OCI-LY7 (cell line): ENCODE results near the gene CUX1. TPM values are rescaled to one million over a fixed set of nuclear protein-coding genes. Genes with fewer than 3 reads are reported as not detected.
A peak's percentile ranks its signal among the peaks of the same experiment; 100 is the strongest.

ENCODE experiments used
- BruUV-seq: library from RNA; stranded (reverse); fragments of 400-500 nt; replicated peaks from 2 replicates; lab custom pipeline; 2021; lab: Mats Ljungman, UMichigan
- CTCF ChIA-PET: fragments of 300-600 bp; sonication (Branson Sonifier 250); formaldehyde crosslinking; loops from one replicate; lab custom pipeline; 2022; ENCODE audit warnings: antibody characterized with exemption; ENCODE audit not compliant: unreplicated experiment; lab: Charles Lee
- POLR2A ChIA-PET: fragments of 300-600 bp; sonication (Branson Sonifier 250); formaldehyde crosslinking; loops from one replicate; lab custom pipeline; 2022; ENCODE audit warnings: antibody characterized with exemption; lab: Charles Lee
- DNase-seq: peaks from one replicate; pipeline ENCODE4 v3.0.0-alpha.2; 2015; ENCODE audit warnings: low spot score
- H2AFZ ChIP-seq: fragments of 200-600 bp; sonication (generic), shearing (Covaris generic); 2 replicates; pipeline ENCODE4 v1.6.1; 2014; ENCODE audit warnings: mild to moderate bottlenecking, antibody characterized with exemption, low read length, moderate library complexity
- H3K27ac ChIP-seq: fragments of 200-600 bp; sonication (generic); 2 replicates; pipeline ENCODE4 v1.5.1; 2014; ENCODE audit warnings: mixed run types, low read depth, mild to moderate bottlenecking, moderate library complexity, low read length, inconsistent platforms; ENCODE audit not compliant: poor library complexity, severe bottlenecking
- H3K36me3 ChIP-seq: fragments of 200-600 bp; sonication (generic); 2 replicates; pipeline ENCODE4 v1.6.1; 2014; ENCODE audit warnings: mild to moderate bottlenecking, antibody characterized with exemption, low read length, moderate library complexity, mixed read lengths; ENCODE audit not compliant: insufficient read depth
- H3K4me1 ChIP-seq: fragments of 200-600 bp; sonication (generic); 2 replicates; pipeline ENCODE4 v1.5.1; 2014; ENCODE audit warnings: mild to moderate bottlenecking, low read length; ENCODE audit not compliant: insufficient read depth, poor library complexity, severe bottlenecking
- H3K4me2 ChIP-seq: fragments of 200-600 bp; sonication (generic); 2 replicates; pipeline ENCODE4 v1.6.1; 2014; ENCODE audit warnings: mild to moderate bottlenecking, low read length
- H3K4me3 ChIP-seq: fragments of 200-600 bp; sonication (generic); 2 replicates; pipeline ENCODE4 v1.5.1; 2014; ENCODE audit warnings: mild to moderate bottlenecking, low read depth, low read length; ENCODE audit not compliant: poor library complexity, severe bottlenecking
- H3K79me2 ChIP-seq: fragments of 200-600 bp; sonication (generic); 2 replicates; pipeline ENCODE4 v1.6.1; 2016; ENCODE audit warnings: low read depth, mild to moderate bottlenecking, low read length, moderate library complexity, mixed read lengths; ENCODE audit not compliant: insufficient read depth
- H3K9me2 ChIP-seq: fragments of 200-600 bp; sonication (generic); 2 replicates; pipeline ENCODE4 v1.6.1; 2016; ENCODE audit warnings: mild to moderate bottlenecking, low read length, mixed read lengths; ENCODE audit not compliant: insufficient read depth
- H3K9me3 ChIP-seq: fragments of 200-600 bp; sonication (generic); 2 replicates; pipeline ENCODE4 v1.6.1; 2014; ENCODE audit warnings: mild to moderate bottlenecking, mixed run types, low read length, mixed read lengths
- H4K20me1 ChIP-seq: fragments of 200-600 bp; sonication (generic); 2 replicates; pipeline ENCODE4 v1.6.1; 2014; ENCODE audit warnings: mild to moderate bottlenecking, antibody characterized with exemption, low read length, moderate library complexity, mixed read lengths; ENCODE audit not compliant: insufficient read depth
- CTCF ChIP-seq: fragments of 200-600 bp; sonication (generic); conservative IDR thresholded peaks from 2 replicates; pipeline ENCODE4 v1.5.1; 2014; ENCODE audit warnings: mild to moderate bottlenecking, antibody characterized with exemption, low read length, moderate library complexity, mixed read lengths
- EZH2phosphoT487 ChIP-seq: fragments of 200-600 bp; sonication (generic); IDR thresholded peaks from 2 replicates; pipeline ENCODE4 v1.6.1; 2018; ENCODE audit warnings: low read depth, borderline replicate concordance, mild to moderate bottlenecking, mixed run types, antibody characterized with exemption, low read length, moderate library complexity, mixed read lengths
- intact Hi-C: fragments of 100-400 bp; cut with micrococcal nuclease; formaldehyde crosslinking; loops from one replicate; pipeline ENCODE4 v1.10.0; 2022; ENCODE audit not compliant: unreplicated experiment
- total RNA-seq, 2 experiments: library from RNA; depleted of rRNA in 1 of 2; stranded (reverse); fragments of >200 nt in 1 of 2; shearing (Covaris generic) in 1 of 2; gene quantifications; 2 replicates each; pipeline ENCODE4 v1.2.3, GENCODE V29; 2014 to 2022

The CUX1 gene
- total RNA-seq, 2 experiments from 2014 or later, result 143 to 199 TPM

DNA sequence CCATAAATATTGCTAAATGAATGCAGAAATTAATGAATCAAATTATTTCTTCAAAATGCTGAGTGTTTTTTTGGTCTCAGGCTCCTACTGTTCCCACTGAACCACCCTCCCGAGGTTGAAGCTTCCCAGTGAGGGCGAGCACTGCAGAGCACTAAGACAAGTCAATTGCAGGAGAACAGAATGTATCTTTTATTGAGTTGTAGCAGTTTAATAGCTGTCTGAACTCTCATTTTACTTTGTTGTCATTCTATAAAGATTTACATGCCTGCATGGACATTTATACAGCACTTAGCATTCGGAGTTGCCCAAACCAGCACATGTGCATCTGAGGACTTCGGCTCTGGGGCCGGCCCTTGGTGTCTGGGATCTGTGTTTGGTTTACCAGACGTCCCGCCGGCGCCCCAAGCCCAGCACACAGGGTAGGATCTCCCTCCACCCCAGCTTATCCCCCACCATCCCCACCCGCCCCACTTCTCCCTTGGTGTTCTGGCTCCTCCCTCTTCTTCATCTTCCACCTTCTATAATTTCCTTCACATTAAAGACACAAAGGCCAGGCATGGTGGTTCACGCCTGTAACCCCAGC lies 258.2 kb downstream of the CUX1 start:
- Histone ChIP-seq H3K4me3 (no peak overlapping the region), H3K9me2 (no peaks in the 10 kb centered on the region), H3K79me2 (no peaks in the 10 kb centered on the region; the same call in 1 of the 2 replicates), H3K9me3 (no peaks in the 10 kb centered on the region; the same call in 1 of the 2 replicates), H3K27ac (no peak overlapping the region), H4K20me1 (no peaks in the 10 kb centered on the region), H3K36me3 (peaks cover 98% of the 10 kb centered on the region), H3K4me2 (no peak overlapping the region), H3K4me1 (peaks cover 8% of the 10 kb centered on the region), H2AFZ (no peak overlapping the region)
- DNase-seq, result no peak
- ChIA-PET CTCF (no interaction called here), POLR2A (no interaction called here)
- no TSS peak for BruUV-seq
- intact Hi-C loops, result no loop called here
- TF ChIP-seq CTCF (no peak), EZH2phosphoT487 (no peak)

DNA sequence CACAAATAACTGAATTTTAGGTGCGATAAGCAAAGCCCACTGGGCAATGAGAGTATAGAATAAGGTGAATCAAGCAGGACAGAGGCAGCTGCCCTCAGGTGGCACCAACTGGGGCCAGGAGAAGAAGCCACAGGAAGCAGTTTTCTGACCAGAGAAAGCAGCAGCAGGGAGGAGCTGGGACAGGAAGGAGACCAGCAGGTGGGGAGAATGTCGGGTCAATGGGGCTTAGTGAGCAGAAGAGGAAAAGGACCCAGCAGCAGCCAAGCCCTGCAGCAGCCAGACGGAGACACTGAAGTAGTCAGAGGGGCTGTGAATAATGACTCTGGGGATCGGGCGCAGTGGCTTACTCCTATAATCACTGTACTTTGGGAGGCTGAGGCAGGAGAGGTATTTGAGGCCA lies 259.7 kb downstream of the CUX1 start:
- Histone ChIP-seq H3K4me2 (no peak overlapping the region), H3K36me3 (peaks cover 98% of the 10 kb centered on the region), H4K20me1 (no peaks in the 10 kb centered on the region), H3K9me3 (no peaks in the 10 kb centered on the region; the same call in 1 of the 2 replicates), H3K27ac (no peak overlapping the region), H3K79me2 (no peaks in the 10 kb centered on the region; the same call in 1 of the 2 replicates), H3K9me2 (no peaks in the 10 kb centered on the region), H3K4me3 (no peak overlapping the region), H2AFZ (no peak overlapping the region), H3K4me1 (peaks cover 8% of the 10 kb centered on the region)
- ChIA-PET CTCF (no interaction called here), POLR2A (interaction anchor here (0.7 to 1.7 kb wide), 3 partner anchors 9 to 57 kb away, joined by 3 to 10 read pairs (median 6); no protein-coding TSS in a partner anchor)
- intact Hi-C loops, result no loop called here
- peak; percentile 44 for DNase-seq
- TF ChIP-seq EZH2phosphoT487 (no peak), CTCF (no peak)
- no TSS peak for BruUV-seq
